Astrocyte (in vitro differentiated cells and primary cell): Measurements from ENCODE around the gene APLNR. TPM values are rescaled to one million over a fixed set of nuclear protein-coding genes. Genes with fewer than 3 reads are reported as not detected.

Experiments used
- DNase-seq: peaks from one replicate; pipeline ENCODE4 v3.0.0-alpha.2; 2010; ENCODE audit warnings: low read depth
- FAIRE-seq: peaks from 2 replicates; lab custom pipeline; 2011; peaks lifted over from hg19 to GRCh38; lab: Jason Lieb, UNC
- H2AFZ ChIP-seq: 2 replicates; pipeline ENCODE4 v1.6.0; 2012; ENCODE audit warnings: low read depth, low read length, inconsistent platforms
- H3K27ac ChIP-seq: 2 replicates; pipeline ENCODE4 v1.5.1; 2011; ENCODE audit warnings: low read depth, low read length, inconsistent platforms
- H3K27me3 ChIP-seq: 2 replicates; pipeline ENCODE4 v1.6.0; 2011; ENCODE audit warnings: low read length, inconsistent platforms; ENCODE audit not compliant: insufficient read depth
- H3K36me3 ChIP-seq: 2 replicates; pipeline ENCODE4 v1.5.1; 2011; ENCODE audit warnings: low read length, inconsistent platforms; ENCODE audit not compliant: insufficient read depth
- H3K4me1 ChIP-seq: 2 replicates; pipeline ENCODE4 v1.5.1; 2011; ENCODE audit warnings: low read length, inconsistent platforms; ENCODE audit not compliant: insufficient read depth
- H3K4me2 ChIP-seq: 2 replicates; pipeline ENCODE4 v1.6.0; 2012; ENCODE audit warnings: low read length, inconsistent platforms
- H3K4me3 ChIP-seq: 2 replicates; pipeline ENCODE4 v1.5.1; 2011; ENCODE audit warnings: low read depth, mild to moderate bottlenecking, low read length, inconsistent platforms; ENCODE audit not compliant: insufficient read depth
- H3K79me2 ChIP-seq: 2 replicates; pipeline ENCODE4 v1.6.0; 2012; ENCODE audit warnings: mild to moderate bottlenecking, low read length, inconsistent platforms; ENCODE audit not compliant: insufficient read depth
- H3K9ac ChIP-seq: 2 replicates; pipeline ENCODE4 v1.6.0; 2012; ENCODE audit warnings: mild to moderate bottlenecking, low read length, inconsistent platforms
- H3K9me3 ChIP-seq: 2 replicates; pipeline ENCODE4 v1.5.1; 2012; ENCODE audit warnings: low read depth, mild to moderate bottlenecking, low read length, inconsistent platforms; ENCODE audit not compliant: insufficient read depth
- H4K20me1 ChIP-seq: 2 replicates; pipeline ENCODE4 v1.6.0; 2012; ENCODE audit warnings: low read length, inconsistent platforms; ENCODE audit not compliant: insufficient read depth
- H3K27ac Mint-ChIP-seq: one replicate; pipeline ENCODE4 v1.8.0; 2021; ENCODE audit warnings: mild to moderate bottlenecking, mixed read lengths; ENCODE audit not compliant: unreplicated experiment
- H3K27me3 Mint-ChIP-seq: one replicate; pipeline ENCODE4 v1.8.0; 2021; ENCODE audit warnings: low read depth, mixed read lengths; ENCODE audit not compliant: unreplicated experiment
- H3K36me3 Mint-ChIP-seq: one replicate; pipeline ENCODE4 v1.8.0; 2021; ENCODE audit warnings: low read depth, mixed read lengths; ENCODE audit not compliant: unreplicated experiment
- H3K4me1 Mint-ChIP-seq: one replicate; pipeline ENCODE4 v1.8.0; 2021; ENCODE audit warnings: low read depth, mixed read lengths; ENCODE audit not compliant: unreplicated experiment
- H3K4me3 Mint-ChIP-seq: one replicate; pipeline ENCODE4 v1.8.0; 2021; ENCODE audit warnings: mild to moderate bottlenecking, moderate library complexity, mixed read lengths; ENCODE audit not compliant: unreplicated experiment
- H3K9me3 Mint-ChIP-seq: one replicate; pipeline ENCODE4 v1.8.0; 2021; ENCODE audit warnings: mild to moderate bottlenecking, mixed read lengths; ENCODE audit not compliant: unreplicated experiment
- CTCF ChIP-seq: IDR thresholded peaks from 2 replicates; pipeline ENCODE4 v1.5.1; 2011; ENCODE audit warnings: low read depth, mild to moderate bottlenecking, inconsistent platforms, low read length, moderate library complexity; ENCODE audit not compliant: insufficient read depth
- EZH2 ChIP-seq: IDR thresholded peaks from 2 replicates; pipeline ENCODE4 v1.6.1; 2012; ENCODE audit warnings: mild to moderate bottlenecking, low read length, inconsistent platforms; ENCODE audit not compliant: insufficient read depth
- total RNA-seq: library from RNA; stranded (reverse); gene quantifications from 2 replicates; pipeline ENCODE4 v1.2.1, GENCODE V29; 2021

Gene APLNR
- total RNA-seq, 1 donor from 2014 or later, result not detected

- Mint-ChIP-seq H3K27me3 (no peaks in the 10 kb centered on the region), H3K4me1 (peaks cover 14% of the 10 kb centered on the region), H3K9me3 (peaks cover 14% of the 10 kb centered on the region), H3K4me3 (no peak overlapping the region), H3K36me3 (no peaks in the 10 kb centered on the region), H3K27ac (peak overlapping the region; percentile 97)
- Histone ChIP-seq H3K36me3 (no peaks in the 10 kb centered on the region), H3K9me3 (peaks cover 6% of the 10 kb centered on the region), H3K79me2 (no peaks in the 10 kb centered on the region), H3K27me3 (no peaks in the 10 kb centered on the region), H2AFZ (no peak overlapping the region), H3K9ac (peak overlapping the region; percentile 58), H3K27ac (no peak overlapping the region), H3K4me2 (peak overlapping the region; percentile 84), H4K20me1 (no peaks in the 10 kb centered on the region), H3K4me3 (no peak overlapping the region), H3K4me1 (peaks cover 4% of the 10 kb centered on the region)
- no peak for DNase-seq
- TF ChIP-seq EZH2, result no peak
- no peak for TF ChIP-seq CTCF
- FAIRE-seq, result no peak
These were observed 40.1 kb upstream of the APLNR start for GRCh38 chr11:57276971-57277675.

- Mint-ChIP-seq H3K4me1 (peaks cover 14% of the 10 kb centered on the region), H3K36me3 (no peaks in the 10 kb centered on the region), H3K4me3 (no peak overlapping the region), H3K27me3 (no peaks in the 10 kb centered on the region), H3K27ac (no peak overlapping the region), H3K9me3 (peaks cover 9% of the 10 kb centered on the region)
- no peak overlapping the region for H3K4me3 ChIP-seq
- no peaks in the 10 kb centered on the region for H3K36me3 ChIP-seq
- no peaks in the 10 kb centered on the region for H3K79me2 ChIP-seq
- no peak for TF ChIP-seq CTCF
- no peak for TF ChIP-seq EZH2
- FAIRE-seq (no peak), DNase-seq (no peak)
- H3K4me2 ChIP-seq, result no peak overlapping the region
- no peaks in the 10 kb centered on the region for H3K27me3 ChIP-seq
- peaks cover 6% of the 10 kb centered on the region for H3K9me3 ChIP-seq
- peaks cover 4% of the 10 kb centered on the region for H3K4me1 ChIP-seq
- no peak overlapping the region for H3K9ac ChIP-seq
- H2AFZ ChIP-seq, result no peak overlapping the region
- no peaks in the 10 kb centered on the region for H4K20me1 ChIP-seq
- no peak overlapping the region for H3K27ac ChIP-seq
These were observed 39.3 kb upstream of the APLNR start for GRCh38 chr11:57276169-57276970.

GRCh38 chr11:57275582-57275981, 38.5 kb upstream of the APLNR start:
- Histone ChIP-seq H3K27me3 (no peaks in the 10 kb centered on the region), H3K79me2 (no peaks in the 10 kb centered on the region), H3K9ac (no peak overlapping the region), H3K4me2 (no peak overlapping the region), H3K36me3 (no peaks in the 10 kb centered on the region), H3K4me1 (peaks cover 4% of the 10 kb centered on the region), H3K9me3 (peaks cover 6% of the 10 kb centered on the region), H3K27ac (no peak overlapping the region), H4K20me1 (no peaks in the 10 kb centered on the region), H2AFZ (no peak overlapping the region), H3K4me3 (no peak overlapping the region)
- Mint-ChIP-seq H3K27me3 (no peaks in the 10 kb centered on the region), H3K4me3 (no peak overlapping the region), H3K27ac (no peak overlapping the region), H3K4me1 (peaks cover 14% of the 10 kb centered on the region), H3K9me3 (peaks cover 7% of the 10 kb centered on the region), H3K36me3 (no peaks in the 10 kb centered on the region)
- TF ChIP-seq CTCF, result no peak
- no peak for TF ChIP-seq EZH2
- no peak for DNase-seq
- FAIRE-seq, result no peak
